OCI-LY7 (cell line): ENCODE results near the gene ARHGAP24.

Source experiments
- CTCF ChIP-seq: fragments of 200-600 bp; sonication (generic); conservative IDR thresholded peaks from 2 replicates; pipeline ENCODE4 v1.5.1; 2014; ENCODE audit warnings: mild to moderate bottlenecking, antibody characterized with exemption, low read length, moderate library complexity, mixed read lengths
- EZH2phosphoT487 ChIP-seq: fragments of 200-600 bp; sonication (generic); IDR thresholded peaks from 2 replicates; pipeline ENCODE4 v1.6.1; 2018; ENCODE audit warnings: low read depth, borderline replicate concordance, mild to moderate bottlenecking, mixed run types, antibody characterized with exemption, low read length, moderate library complexity, mixed read lengths

GRCh38 chr4:85732124-85732523, 257.2 kb downstream of the ARHGAP24 start:
- TF ChIP-seq CTCF, result no peak
- TF ChIP-seq EZH2phosphoT487, result no peak
